NCI-H748 treated with DMSO at 0.1 percent for 48 hours (cell line): ENCODE data around the gene MYO5A.

Experiments
- DNase-seq: peaks from one replicate; lab custom pipeline; 2025; lab: John Stamatoyannopoulos, UW

MYO5A gene

GRCh38 chr15:52361975-52362494 lies 166.6 kb downstream of the MYO5A start:
- no peak for DNase-seq

GRCh38 chr15:52361494-52361893 lies 167.2 kb downstream of the MYO5A start:
- no peak for DNase-seq

- no peak for DNase-seq
Observed at GRCh38 chr15:52360229-52361203, 168.2 kb downstream of the MYO5A start.

DNA sequence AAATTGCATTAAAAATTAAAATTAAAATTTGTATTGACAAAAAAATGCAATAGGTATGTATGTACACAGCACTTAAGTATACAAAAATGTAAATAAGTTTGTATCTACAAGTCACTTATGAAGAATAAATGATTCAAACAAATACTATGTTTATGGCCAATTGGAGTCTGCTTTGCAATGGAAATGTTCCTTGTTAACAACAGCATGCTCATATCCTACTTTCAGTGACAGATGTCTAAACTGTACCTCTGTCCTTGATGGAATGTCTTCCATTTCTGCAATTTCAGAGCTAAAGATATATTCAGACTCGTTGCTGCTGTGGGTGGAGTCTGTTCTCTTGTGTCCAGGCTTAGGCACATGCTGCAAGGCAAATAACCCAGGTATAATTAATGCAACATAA lies 169.0 kb downstream of the MYO5A start:
- DNase-seq = no peak

GRCh38 chr15:52357949-52358348 lies 170.7 kb downstream of the MYO5A start:
- no peak for DNase-seq

DNA sequence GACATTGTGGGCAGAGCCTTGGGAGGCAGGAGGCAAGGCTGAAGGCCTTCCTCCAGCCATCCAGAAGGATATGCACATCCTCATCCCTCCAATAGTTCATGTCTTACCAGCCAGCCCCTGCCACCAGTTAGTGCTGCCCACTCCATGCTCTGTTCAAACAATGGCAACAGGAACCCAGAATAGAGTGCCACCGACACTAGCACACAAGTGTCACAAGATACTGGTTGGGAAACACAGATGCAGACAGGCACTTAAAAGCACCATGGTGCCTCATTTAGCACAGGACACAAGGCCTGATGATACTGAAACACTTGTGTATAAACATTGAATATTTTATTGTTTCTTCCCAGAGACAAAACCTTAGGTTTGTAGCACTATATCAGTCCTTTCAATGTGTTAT lies 176.6 kb downstream of the MYO5A start:
- DNase-seq = no peak

DNA sequence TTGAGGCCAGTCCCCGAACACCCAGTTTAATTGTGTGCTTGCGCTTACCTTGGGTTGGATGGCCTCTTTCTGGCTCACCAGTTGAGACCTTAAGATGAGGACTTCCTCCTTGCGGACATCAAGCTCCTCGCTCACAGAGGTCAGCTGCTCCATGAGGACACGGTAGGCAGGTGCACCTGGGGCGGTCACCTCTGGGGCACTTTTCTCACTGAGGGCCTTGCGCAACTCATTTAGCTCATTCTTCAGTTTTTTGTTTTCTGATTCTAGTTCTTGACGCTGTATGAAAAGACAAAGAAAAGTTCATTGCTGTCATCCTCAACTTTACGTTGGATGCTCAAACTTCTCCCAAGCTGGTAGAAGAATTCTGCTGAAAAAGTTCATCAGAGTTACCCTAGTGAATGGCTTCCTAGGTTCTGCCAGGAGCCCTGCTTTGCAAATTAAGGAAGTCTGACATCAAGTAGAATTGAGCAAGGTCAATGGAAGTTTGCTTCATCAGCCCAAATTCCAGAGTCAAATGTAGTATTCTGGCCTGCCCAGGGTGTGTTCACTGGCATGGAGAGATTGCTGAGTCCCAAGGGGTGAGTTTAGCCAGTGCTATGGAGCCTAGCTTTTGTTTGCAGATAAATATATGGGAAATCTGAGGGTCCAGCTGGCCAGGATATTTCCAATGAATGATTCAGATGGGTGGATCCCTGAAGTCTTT lies 177.3 kb downstream of the MYO5A start:
- no peak for DNase-seq

GRCh38 chr15:52350423-52350822 lies 178.3 kb downstream of the MYO5A start:
- DNase-seq = no peak

- DNase-seq = no peak
Observed at GRCh38 chr15:52349052-52349700, 179.5 kb downstream of the MYO5A start.

- DNase-seq = no peak
Observed at GRCh38 chr15:52348056-52348745, 180.5 kb downstream of the MYO5A start.

- no peak for DNase-seq
Observed at GRCh38 chr15:52344592-52344991, 184.1 kb downstream of the MYO5A start.

GRCh38 chr15:52343831-52344230 lies 184.8 kb downstream of the MYO5A start:
- no peak for DNase-seq

GRCh38 chr15:52340093-52340492 lies 188.6 kb downstream of the MYO5A start:
- no peak for DNase-seq

- DNase-seq = no peak
Observed at GRCh38 chr15:52338891-52339290, 189.8 kb downstream of the MYO5A start.

- no peak for DNase-seq
Observed at GRCh38 chr15:52338058-52338457, 190.6 kb downstream of the MYO5A start.

- no peak for DNase-seq
Observed at GRCh38 chr15:52337198-52337853, 191.4 kb downstream of the MYO5A start.

GRCh38 chr15:52336529-52336928 lies 192.2 kb downstream of the MYO5A start:
- no peak for DNase-seq

DNA sequence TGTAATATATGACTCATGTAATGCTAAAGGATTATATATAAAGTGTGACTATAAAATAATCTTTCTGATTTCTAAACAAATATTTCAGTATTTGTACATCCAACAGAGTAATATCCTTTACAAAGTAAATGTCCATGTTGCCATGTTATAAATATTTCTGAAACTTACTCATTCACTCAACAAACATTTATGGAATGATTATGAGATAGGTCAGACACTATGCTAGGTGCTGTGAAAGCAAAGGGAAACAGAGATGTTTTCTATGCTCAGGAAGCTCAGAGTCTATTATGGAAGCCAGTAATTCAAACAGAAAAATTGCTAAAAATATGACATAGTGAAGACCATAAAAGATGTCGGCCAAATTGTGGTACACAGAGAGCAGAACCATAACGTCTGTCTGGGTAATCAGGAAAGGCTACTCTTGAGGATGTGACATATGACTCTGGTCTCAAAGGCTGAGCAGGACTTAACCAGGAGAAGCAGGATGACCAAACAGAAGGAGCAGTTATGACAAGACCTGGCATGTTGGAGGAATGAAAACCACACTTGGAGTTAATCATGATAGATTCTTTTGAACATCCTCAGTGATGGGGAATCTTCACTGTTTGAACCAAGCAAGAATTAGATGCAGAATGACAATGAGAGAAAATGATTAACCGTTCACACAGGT lies 194.1 kb downstream of the MYO5A start:
- no peak for DNase-seq

DNA sequence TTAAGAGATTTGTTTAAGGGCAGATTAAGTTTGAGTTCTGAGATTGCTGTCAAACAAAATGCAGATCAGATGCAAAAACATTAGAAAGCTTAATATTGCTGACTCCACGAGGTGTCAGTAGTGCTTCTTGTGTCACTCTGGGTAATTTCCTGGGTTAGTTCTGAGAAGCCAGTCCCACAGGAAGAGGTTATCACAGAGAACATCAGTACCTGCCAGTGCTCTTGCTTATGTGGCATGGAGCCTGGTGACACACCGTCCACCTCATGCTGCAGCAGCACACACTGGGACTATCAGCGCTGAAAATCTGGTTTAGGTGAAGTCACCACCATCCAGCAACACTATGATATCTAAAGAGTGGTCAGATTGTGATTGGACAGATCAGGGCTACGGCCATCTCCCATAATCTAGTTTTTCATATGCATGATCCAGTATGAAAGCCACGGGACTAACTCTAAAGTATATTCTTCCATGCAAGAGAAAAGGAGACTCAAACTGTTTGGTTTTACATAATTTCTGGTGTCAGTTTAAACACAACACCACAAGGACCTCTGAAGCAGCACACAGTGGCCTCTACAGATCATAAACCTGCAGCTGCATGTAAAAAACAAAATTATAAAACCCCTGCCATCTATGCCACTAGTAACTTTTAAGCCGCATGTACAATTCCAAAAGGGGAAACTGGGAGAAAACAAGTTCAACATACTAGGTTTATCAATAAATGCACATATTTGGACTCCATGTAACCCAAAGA lies 197.0 kb downstream of the MYO5A start:
- peak; percentile 1 for DNase-seq

- no peak for DNase-seq
Observed at GRCh38 chr15:52329987-52330386, 198.7 kb downstream of the MYO5A start.
